ENCODE measurements around the gene NANOS3.

DNA sequence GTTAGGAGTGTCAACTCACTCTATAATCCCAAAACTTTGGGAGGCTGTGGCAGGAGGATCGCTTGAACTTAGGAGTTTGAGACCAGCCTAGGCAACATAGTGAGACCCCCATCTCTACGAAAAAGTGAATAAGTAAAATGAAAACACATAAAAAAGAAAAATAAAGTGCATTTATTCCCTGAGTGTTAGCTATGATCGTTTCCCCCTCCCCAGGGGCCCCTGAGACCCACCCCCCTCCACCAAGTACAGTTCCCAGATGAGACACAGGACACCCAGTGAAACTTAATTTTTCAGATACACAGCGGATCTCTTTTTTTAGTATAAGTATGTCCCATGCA, 28.6 kb upstream of the NANOS3 start:
- TF ChIP-seq CTCF (IDR thresholded peaks at IDR 0.05) (no peak), POLR2A (IDR thresholded peaks at IDR 0.05) (no peak), EP300 (IDR thresholded peaks at IDR 0.05; ENCODE audit: low read depth) (no peak), POLR2AphosphoS5 (IDR thresholded peaks at IDR 0.05) (no peak)

Measured in transverse colon (tissue), 4 donors.